Natural killer cell (primary cell): Measurements from ENCODE around the gene ZNF677. TPM values are rescaled to one million over a fixed set of nuclear protein-coding genes. Genes with fewer than 3 reads are reported as not detected.
"Not testable (repeated sequence)": the region's sequence is repeated elsewhere in the genome, so short reads cannot be mapped to it uniquely, and the experiment has no call there.

Experiments used
- ATAC-seq, 3 donors: fragments of 150-1000 bp in 2 of 3; fragments of 200-7000 bp in 1 of 3; cut with Tn5 transposase; 1 replicate in 1 of 3; 2 replicates in 2 of 3; pipeline ENCODE4 v1.10.0; 2021; ENCODE audit warnings: mild to moderate bottlenecking in 2 of 3, moderate library complexity in 2 of 3
- DNase-seq, 2 donors: peaks; one replicate each; pipeline versions ENCODE4 v3.0.0 to v3.0.0-alpha.2; 2013 to 2021; ENCODE audit warnings: mixed read lengths in 1 of 2
- H3K27ac ChIP-seq: one replicate; pipeline ENCODE4 v1.5.1; 2013; ENCODE audit warnings: mild to moderate bottlenecking, low read length
- H3K27me3 ChIP-seq: one replicate; pipeline ENCODE4 v1.6.1; 2013; ENCODE audit warnings: low read length; ENCODE audit not compliant: control insufficient read depth, insufficient read depth
- H3K36me3 ChIP-seq: one replicate; pipeline ENCODE4 v1.6.1; 2013; ENCODE audit warnings: low read length; ENCODE audit not compliant: control insufficient read depth, insufficient read depth
- H3K4me1 ChIP-seq: one replicate; pipeline ENCODE4 v1.6.1; 2013; ENCODE audit warnings: low read length; ENCODE audit not compliant: control insufficient read depth, insufficient read depth
- H3K4me3 ChIP-seq: one replicate; pipeline ENCODE4 v1.5.1; 2013; ENCODE audit warnings: low read length
- H3K9me3 ChIP-seq: one replicate; pipeline ENCODE4 v1.6.1; 2013; ENCODE audit warnings: low read length; ENCODE audit not compliant: control insufficient read depth, insufficient read depth
- H3K27ac Mint-ChIP-seq, 2 donors: one replicate each; pipeline ENCODE4 v1.8.0; 2022; ENCODE audit warnings: mild to moderate bottlenecking in 2 of 2, mixed read lengths in 2 of 2, moderate library complexity in 1 of 2
- H3K27me3 Mint-ChIP-seq, 2 donors: one replicate each; pipeline ENCODE4 v1.8.0; 2022; ENCODE audit warnings: low read depth in 2 of 2, mixed read lengths in 2 of 2
- H3K36me3 Mint-ChIP-seq: one replicate; pipeline ENCODE4 v1.8.0; 2022; ENCODE audit warnings: mixed read lengths
- H3K4me1 Mint-ChIP-seq, 2 donors: one replicate each; pipeline ENCODE4 v1.8.0; 2022; ENCODE audit warnings: mixed read lengths in 2 of 2
- H3K4me3 Mint-ChIP-seq: one replicate; pipeline ENCODE4 v1.8.0; 2022; ENCODE audit warnings: mild to moderate bottlenecking, moderate library complexity, mixed read lengths
- H3K9me3 Mint-ChIP-seq, 2 donors: one replicate each; pipeline ENCODE4 v1.8.0; 2022; ENCODE audit warnings: mixed read lengths in 2 of 2
- WGBS: methylation state at CpG from one replicate; pipeline ENCODE4 v1.1.7; 2013; ENCODE audit warnings: missing lambda C conversion rate; ENCODE audit not compliant: insufficient coverage; 5-methylcytosine and 5-hydroxymethylcytosine counted together
- intact Hi-C: fragments of 100-400 bp; cut with micrococcal nuclease; formaldehyde crosslinking; loops from one replicate; pipeline ENCODE4 v1.14.2; 2022
- total RNA-seq, 4 donors: library from RNA; stranded (reverse); fragments of 120-200 nt in 1 of 4; gene quantifications; one replicate each; pipeline versions ENCODE4 v1.2.3 to v1.2.4, GENCODE V29; 2013 to 2022
- TF ChIP-seq, protein P1 (sequence below): fragments of 200-600 bp; IDR thresholded peaks from one replicate; pipeline ENCODE4 v1.8.0; 2022; ENCODE audit warnings: antibody characterized with exemption

The ZNF677 gene
- total RNA-seq, 3 donors from 2014 or later (not counting 1 experiment from before 2014, with no cell fraction given) = 16.4 to 19.8 (median 18.4) TPM

DNA sequence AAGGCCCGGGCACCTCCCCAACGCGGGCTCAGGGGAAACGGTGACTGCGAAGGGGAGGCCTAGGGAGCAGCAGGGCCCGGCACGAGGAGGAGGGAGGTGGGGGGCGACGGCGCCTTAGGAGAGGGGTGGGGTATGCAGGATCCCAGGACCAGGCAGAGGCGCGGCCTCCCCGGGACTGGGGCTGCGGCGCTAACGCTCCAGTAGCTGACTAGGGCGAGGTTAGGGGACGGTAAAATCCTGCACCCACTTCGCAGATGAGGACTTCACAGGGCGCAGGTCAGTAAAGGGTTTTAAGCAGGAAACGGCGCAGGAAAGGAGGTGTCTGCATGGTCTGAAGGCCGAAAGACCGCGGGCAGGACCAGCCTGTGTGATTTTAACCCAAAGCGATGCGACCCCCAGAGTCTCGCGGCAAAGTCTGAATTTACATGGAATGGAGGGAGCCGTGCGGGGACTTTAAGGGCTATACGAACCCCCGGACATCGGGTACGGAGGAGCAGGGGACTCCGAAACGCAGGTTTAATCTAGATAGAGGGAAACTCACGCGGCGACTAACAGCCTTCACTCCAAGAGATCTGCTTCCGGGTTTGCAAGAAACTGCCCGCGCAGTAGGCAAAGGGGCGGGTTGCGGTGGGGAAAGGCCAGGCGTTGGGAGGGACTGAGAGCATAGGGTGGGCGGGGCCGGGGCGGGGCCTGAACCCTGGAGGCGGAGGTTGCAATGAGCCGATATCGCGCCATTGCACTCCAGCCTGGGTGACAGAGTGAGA is 61.7 kb downstream of the ZNF677 start, which contains the start of gene ZNF665:
TSS of gene ZNF665 (minus strand) at position 588 of the 764 bp plus-strand sequence. CDS start 10,460 bp downstream, outside the sequence.
- Mint-ChIP-seq H3K9me3 (peaks cover 0 to 2% of the 10 kb centered on the region in 2 donors), H3K27ac (peak within 1 kb of the TSS; percentile 94 to 95), H3K27me3 (no peaks in the 10 kb centered on the region), H3K36me3 (no peaks in the 10 kb centered on the region), H3K4me1 (peaks cover 29 to 39% of the 10 kb centered on the region in 2 donors), H3K4me3 (peak within 1 kb of the TSS; percentile 70)
- Histone ChIP-seq H3K9me3 (peaks cover 5% of the 10 kb centered on the region), H3K4me3 (peak within 1 kb of the TSS; percentile 93), H3K27ac (peak within 1 kb of the TSS; percentile 97), H3K36me3 (no peaks in the 10 kb centered on the region), H3K4me1 (peaks cover 24% of the 10 kb centered on the region), H3K27me3 (no peaks in the 10 kb centered on the region)
- WGBS = 2% methylated on average over 52 of the region's 53 CpGs
- DNase-seq = peak; percentile 82 to 84
- peak; percentile 68 to 77 (median 73) for ATAC-seq
- intact Hi-C loops = loop anchor here (1.0 to 10.0 kb wide), 5 partner anchors 35 to 319 kb away; partner anchors contain the start of genes ZNF765, ZNF813 and ZNF845
- TF ChIP-seq, protein P1, sequence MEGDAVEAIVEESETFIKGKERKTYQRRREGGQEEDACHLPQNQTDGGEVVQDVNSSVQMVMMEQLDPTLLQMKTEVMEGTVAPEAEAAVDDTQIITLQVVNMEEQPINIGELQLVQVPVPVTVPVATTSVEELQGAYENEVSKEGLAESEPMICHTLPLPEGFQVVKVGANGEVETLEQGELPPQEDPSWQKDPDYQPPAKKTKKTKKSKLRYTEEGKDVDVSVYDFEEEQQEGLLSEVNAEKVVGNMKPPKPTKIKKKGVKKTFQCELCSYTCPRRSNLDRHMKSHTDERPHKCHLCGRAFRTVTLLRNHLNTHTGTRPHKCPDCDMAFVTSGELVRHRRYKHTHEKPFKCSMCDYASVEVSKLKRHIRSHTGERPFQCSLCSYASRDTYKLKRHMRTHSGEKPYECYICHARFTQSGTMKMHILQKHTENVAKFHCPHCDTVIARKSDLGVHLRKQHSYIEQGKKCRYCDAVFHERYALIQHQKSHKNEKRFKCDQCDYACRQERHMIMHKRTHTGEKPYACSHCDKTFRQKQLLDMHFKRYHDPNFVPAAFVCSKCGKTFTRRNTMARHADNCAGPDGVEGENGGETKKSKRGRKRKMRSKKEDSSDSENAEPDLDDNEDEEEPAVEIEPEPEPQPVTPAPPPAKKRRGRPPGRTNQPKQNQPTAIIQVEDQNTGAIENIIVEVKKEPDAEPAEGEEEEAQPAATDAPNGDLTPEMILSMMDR = no peak

DNA sequence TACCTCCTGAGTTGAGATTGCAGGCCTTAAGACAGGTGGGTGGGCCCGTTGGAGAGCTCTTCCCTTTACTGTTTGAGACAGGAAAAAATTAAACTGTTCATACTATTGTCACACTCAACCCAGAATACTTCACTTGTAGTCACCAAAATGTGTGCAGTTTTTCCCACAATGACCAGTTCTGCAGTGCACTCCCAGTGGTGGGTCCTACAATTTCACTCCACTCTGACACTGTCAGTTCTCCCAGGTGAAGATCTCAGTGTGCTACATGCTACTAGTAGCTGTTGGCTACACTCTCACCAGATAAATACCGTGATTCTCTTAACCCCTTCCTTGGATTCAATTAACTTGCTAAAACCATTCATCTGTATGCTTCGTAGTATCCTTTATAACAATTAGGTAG is 64.4 kb downstream of the ZNF677 start:
- Histone ChIP-seq H3K27ac (no peak overlapping the region), H3K36me3 (no peaks in the 10 kb centered on the region), H3K4me3 (no peak overlapping the region), H3K9me3 (no peaks in the 10 kb centered on the region), H3K27me3 (no peaks in the 10 kb centered on the region), H3K4me1 (peaks cover 19% of the 10 kb centered on the region)
- 94% methylated on average over 3 of the region's 3 CpGs for WGBS
- Mint-ChIP-seq H3K9me3 (peaks cover 0 to 2% of the 10 kb centered on the region in 2 donors), H3K4me1 (peaks cover 23 to 26% of the 10 kb centered on the region in 2 donors), H3K27me3 (no peaks in the 10 kb centered on the region), H3K27ac (no peak overlapping the region), H3K36me3 (no peaks in the 10 kb centered on the region), H3K4me3 (no peak overlapping the region)
- intact Hi-C loops = loop anchor here (10.0 kb wide), 3 partner anchors 145 to 275 kb away; partner anchors contain the start of genes ZNF765, ZNF813 and ZNF845
- TF ChIP-seq, protein P1 = no peak
- no peak for ATAC-seq
- DNase-seq = no peak

DNA sequence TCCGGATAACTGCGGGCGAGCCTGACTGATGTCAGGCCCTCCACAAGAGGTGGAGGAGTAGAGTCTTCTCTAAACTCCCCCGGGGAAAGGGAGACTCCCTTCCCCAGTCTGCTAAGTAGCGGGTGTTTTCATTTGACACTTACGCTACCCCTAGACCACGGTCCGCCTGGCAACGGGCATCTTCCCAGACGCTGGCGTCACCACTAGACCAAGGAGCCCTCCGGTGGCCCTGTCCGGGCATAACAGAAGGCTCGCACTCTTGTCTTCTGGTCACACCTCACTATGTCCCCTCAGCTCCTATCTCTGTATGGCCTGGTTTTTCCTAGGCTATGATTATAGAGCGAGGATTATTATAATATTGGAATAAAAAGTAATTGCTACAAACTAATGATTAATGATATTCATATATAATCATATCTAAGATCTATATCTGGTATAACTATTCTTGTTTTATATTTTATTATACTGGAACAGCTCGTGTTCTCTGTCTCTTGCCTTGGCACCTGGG is 64.9 kb downstream of the ZNF677 start:
- H3K4me1 Mint-ChIP-seq = peaks cover 20 to 23% of the 10 kb centered on the region in 2 donors
- intact Hi-C loops = loop anchor here (10.0 kb wide), 3 partner anchors 145 to 275 kb away; partner anchors contain the start of genes ZNF765, ZNF813 and ZNF845
- H3K4me3 Mint-ChIP-seq, ATAC-seq, H3K27me3 ChIP-seq, H3K27ac ChIP-seq, H3K36me3 Mint-ChIP-seq, DNase-seq, H3K27me3 Mint-ChIP-seq, H3K9me3 Mint-ChIP-seq, H3K27ac Mint-ChIP-seq, H3K36me3 ChIP-seq, H3K9me3 ChIP-seq, H3K4me3 ChIP-seq: not testable (repeated sequence)
- H3K4me1 ChIP-seq = peaks cover 19% of the 10 kb centered on the region
- WGBS = 90% methylated on average over 9 of the region's 16 CpGs

Other genes starting within 250 kb of the ZNF677 start
- gene ERVV-1, start 241.0 kb downstream of the ZNF677 start, total RNA-seq = not detected
- not detected for gene ERVV-2, start 210.1 kb downstream of the ZNF677 start, total RNA-seq
- gene ZNF160, start 151.5 kb downstream of the ZNF677 start, total RNA-seq = 10 to 100 TPM; 43.9 to 54.9 (median 54.7) TPM
- gene ZNF415, start 122.0 kb downstream of the ZNF677 start, total RNA-seq = 1 to 10 TPM; 1.3 to 3.1 (median 1.7) TPM
- gene ZNF347, start 95.8 kb downstream of the ZNF677 start, total RNA-seq = 1 to 10 TPM; 5.8 to 10.0 (median 9.2) TPM
- 1 to 10 TPM; 3.4 to 5.3 (median 4.9) TPM for gene ZNF665, start 61.5 kb downstream of the ZNF677 start, total RNA-seq
- not detected for gene VN1R2, start 3.4 kb upstream of the ZNF677 start, total RNA-seq
- not detected for gene VN1R4, start 12.8 kb upstream of the ZNF677 start, total RNA-seq
- gene ZNF845, start 78.9 kb upstream of the ZNF677 start, total RNA-seq = 10 to 100 TPM in 1 of 3 donors, 1 to 10 TPM in 2; 8.7 to 13.2 (median 9.0) TPM
- 10 to 100 TPM; 20.7 to 27.0 (median 21.8) TPM for gene ZNF525, start 110.8 kb upstream of the ZNF677 start, total RNA-seq
- 10 to 100 TPM in 2 of 3 donors, 1 to 10 TPM in 1; 8.5 to 16.4 (median 11.8) TPM for gene ZNF765, start 140.3 kb upstream of the ZNF677 start, total RNA-seq
- gene ZNF761, start 177.1 kb upstream of the ZNF677 start, total RNA-seq = 1 to 10 TPM; 6.8 to 8.9 (median 8.5) TPM
- 1 to 10 TPM; 2.5 to 5.0 (median 3.1) TPM for gene ZNF813, start 212.9 kb upstream of the ZNF677 start, total RNA-seq